HepG2 (cell line): Measurements from ENCODE around the gene LMNA. TPM values are rescaled to one million over a fixed set of nuclear protein-coding genes. Genes with fewer than 3 reads are reported as not detected.

Experiments
- ATAC-seq: fragments of 200-7000 bp; cut with Tn5 transposase; 3 replicates; pipeline ENCODE4 v1.9.1; 2020; ENCODE audit warnings: mild to moderate bottlenecking, moderate library complexity
- BruUV-seq: library from RNA; stranded (reverse); fragments of 400-500 nt; replicated peaks from 2 replicates; lab custom pipeline; 2021; lab: Mats Ljungman, UMichigan
- CTCF ChIA-PET: fragments of 300-600 bp; formaldehyde crosslinking; extraction: SDS; loops from one replicate; lab custom pipeline; 2021; ENCODE audit warnings: low total read pairs, inconsistent platforms, low intra/inter-chr PET ratio; lab: Yijun Ruan, JAX
- POLR2A ChIA-PET: fragments of 350-600 bp; sonication (Branson Sonifier 250); formaldehyde crosslinking; loops from one replicate; lab custom pipeline; 2020; ENCODE audit warnings: antibody characterized with exemption, inconsistent platforms; lab: Yijun Ruan, JAX
- DNase-seq: peaks from one replicate; pipeline ENCODE4 v3.0.0-alpha.2; 2015; ENCODE audit warnings: low spot score
- FAIRE-seq: peaks from 3 replicates; lab custom pipeline; 2011; peaks lifted over from hg19 to GRCh38; lab: Jason Lieb, UNC
- H2AFZ ChIP-seq: one replicate; pipeline ENCODE4 v1.6.1; 2011; ENCODE audit warnings: low read length, inconsistent platforms
- H3K27ac ChIP-seq: fragments of 300-600 bp; 3 replicates; pipeline ENCODE4 v1.8.0; 2011; ENCODE audit warnings: mixed run types, mild to moderate bottlenecking, mixed read lengths, low read length, inconsistent platforms; ENCODE audit not compliant: insufficient read depth; ENCODE audit errors: extremely low read length
- H3K27me3 ChIP-seq, 2 experiments: fragments of 200-600 bp in 1 of 2; 2 replicates in 1 of 2; 3 replicates in 1 of 2; pipeline versions ENCODE4 v1.6.0 to v1.8.0; 2011; ENCODE audit warnings: low read length in 2 of 2, mild to moderate bottlenecking in 2 of 2, moderate library complexity in 2 of 2, inconsistent platforms in 1 of 2; ENCODE audit not compliant: insufficient read depth in 2 of 2, control insufficient read depth in 1 of 2
- H3K36me3 ChIP-seq, 2 experiments: fragments of 200-600 bp in 1 of 2; replicated peaks in 1 of 2; 2 replicates in 1 of 2; 3 replicates in 1 of 2; pipeline versions ENCODE4 v1.5.1 to v1.8.0; 2011; ENCODE audit warnings: low read length in 2 of 2, inconsistent platforms in 1 of 2; ENCODE audit not compliant: insufficient read depth in 2 of 2, control insufficient read depth in 1 of 2
- H3K4me1 ChIP-seq: 2 replicates; pipeline ENCODE4 v1.5.1; 2012; ENCODE audit warnings: low read length, inconsistent platforms; ENCODE audit not compliant: insufficient read depth
- H3K4me2 ChIP-seq: 2 replicates; pipeline ENCODE4 v1.6.0; 2011; ENCODE audit warnings: low read depth, low read length, inconsistent platforms
- H3K4me3 ChIP-seq, 3 experiments: fragments of 200-600 bp in 1 of 3; sonication (generic), shearing (Covaris generic) in 1 of 3; replicated peaks in 1 of 3; 2 replicates each; pipeline ENCODE4 v1.5.1; 2011 to 2016; ENCODE audit warnings: low read length in 3 of 3, inconsistent platforms in 2 of 3, low read depth in 2 of 3, mild to moderate bottlenecking in 2 of 3, control low read depth in 1 of 3, mixed read lengths in 1 of 3; ENCODE audit not compliant: insufficient read depth in 1 of 3
- H3K79me2 ChIP-seq: one replicate; pipeline ENCODE4 v1.6.1; 2011; ENCODE audit warnings: low read length, inconsistent platforms; ENCODE audit not compliant: insufficient read depth
- H3K9ac ChIP-seq: 2 replicates; pipeline ENCODE4 v1.6.0; 2011; ENCODE audit warnings: mild to moderate bottlenecking, low read depth, low read length, inconsistent platforms; ENCODE audit not compliant: insufficient read depth
- H3K9me3 ChIP-seq: 2 replicates; pipeline ENCODE4 v1.5.1; 2012; ENCODE audit warnings: mild to moderate bottlenecking, low read length
- H4K20me1 ChIP-seq: 2 replicates; pipeline ENCODE4 v1.6.0; 2011; ENCODE audit warnings: inconsistent platforms, mild to moderate bottlenecking, low read length, moderate library complexity; ENCODE audit not compliant: insufficient read depth
- NR2C2 ChIP-seq: sonication (generic); formaldehyde crosslinking; IDR thresholded peaks from 2 replicates; pipeline ENCODE4 v1.4.0; 2020; ENCODE audit warnings: missing genetic modification reagents, mild to moderate bottlenecking, moderate library complexity, borderline replicate concordance
- NR2F6 ChIP-seq, 2 experiments: IDR thresholded peaks; 2 replicates each; pipeline ENCODE4 v1.6.1; 2016; ENCODE audit warnings: antibody characterized with exemption in 1 of 2, mild to moderate bottlenecking in 1 of 2
- POLR2AphosphoS2 ChIP-seq: IDR thresholded peaks from 2 replicates; pipeline ENCODE4 v1.6.1; 2011; ENCODE audit warnings: low read depth, low read length, improper control_type of control experiment
- ZBTB42 ChIP-seq: sonication (generic); formaldehyde crosslinking; IDR thresholded peaks from 2 replicates; pipeline ENCODE4 v1.5.0; 2020; ENCODE audit warnings: mild to moderate bottlenecking, missing genetic modification reagents
- ZBTB7B ChIP-seq: sonication (generic); formaldehyde crosslinking; IDR thresholded peaks from 2 replicates; pipeline ENCODE4 v1.4.0; 2020; ENCODE audit warnings: missing genetic modification reagents
- ZNF296 ChIP-seq: sonication (generic); formaldehyde crosslinking; conservative IDR thresholded peaks from 2 replicates; pipeline ENCODE4 v1.5.0; 2020; ENCODE audit warnings: mild to moderate bottlenecking, missing genetic modification reagents
- ZNF510 ChIP-seq: sonication (generic); formaldehyde crosslinking; IDR thresholded peaks from 2 replicates; pipeline ENCODE4 v1.4.0; 2020; ENCODE audit warnings: low read depth, mild to moderate bottlenecking, missing genetic modification reagents
- WGBS: methylation state at CpG from one replicate; pipeline ENCODE4 v1.1.6; 2017; ENCODE audit warnings: low lambda C conversion rate; 5-methylcytosine and 5-hydroxymethylcytosine counted together
- in situ Hi-C: cut with HindIII; loops from 2 replicates; pipeline ENCODE4 v1.10.0; 2017; ENCODE audit warnings: low pct_unique_long_range_greater_than_20kb; ENCODE audit not compliant: extremely low pct_ligation_motif_present
- intact Hi-C: fragments of 100-400 bp; cut with micrococcal nuclease; formaldehyde crosslinking; loops from one replicate; pipeline ENCODE4 v1.10.0; 2022; ENCODE audit not compliant: unreplicated experiment
- polyA plus RNA-seq, 8 experiments: library from polyadenylated mRNA; depleted of rRNA in 3 of 8; stranded (reverse) in 7 of 8; unstranded in 1 of 8; fragments of >200 nt; fragmentation: Illumina TruSeq in 4 of 8; extraction: Trizol in 4 of 8; gene quantifications; 2 replicates each; pipeline versions ENCODE4 v1.2.1 to v1.2.3, GENCODE V29; 2011 to 2016; ENCODE audit warnings: low read depth in 4 of 8, missing spikeins in 1 of 8, mixed read lengths in 1 of 8; ENCODE audit not compliant: insufficient read depth in 1 of 8
- total RNA-seq, 5 experiments: library from RNA; depleted of rRNA; stranded (reverse); fragments of >200 nt; fragmentation: Illumina TruSeq; extraction: Trizol; gene quantifications; 2 replicates each; pipeline ENCODE4 v1.2.3, GENCODE V29; 2016; ENCODE audit warnings: low read depth in 1 of 5
- TF ChIP-seq, protein P1 (sequence below): sonication (generic); formaldehyde crosslinking; IDR thresholded peaks from 2 replicates; pipeline ENCODE4 v1.4.0; 2020; ENCODE audit warnings: low read depth, mild to moderate bottlenecking, missing genetic modification reagents
- TF ChIP-seq, protein P2 (sequence below): sonication (generic); formaldehyde crosslinking; IDR thresholded peaks from 2 replicates; pipeline ENCODE4 v1.4.0; 2020; ENCODE audit warnings: low read depth, mild to moderate bottlenecking, missing genetic modification reagents
- TF ChIP-seq, protein P3 (sequence below): sonication (generic); formaldehyde crosslinking; IDR thresholded peaks from 2 replicates; pipeline ENCODE4 v1.4.0; 2020; ENCODE audit warnings: mild to moderate bottlenecking, missing genetic modification reagents, borderline replicate concordance
- TF ChIP-seq, protein P4 (sequence below): sonication (generic); formaldehyde crosslinking; conservative IDR thresholded peaks from 2 replicates; pipeline ENCODE4 v1.4.0; 2020; ENCODE audit warnings: missing genetic modification reagents

The LMNA gene
- total and polyA plus RNA-seq, 2 of the 13 experiments (the other 11 are each of a cell fraction or from before 2014, with no cell fraction given) = 107 to 225 TPM

DNA sequence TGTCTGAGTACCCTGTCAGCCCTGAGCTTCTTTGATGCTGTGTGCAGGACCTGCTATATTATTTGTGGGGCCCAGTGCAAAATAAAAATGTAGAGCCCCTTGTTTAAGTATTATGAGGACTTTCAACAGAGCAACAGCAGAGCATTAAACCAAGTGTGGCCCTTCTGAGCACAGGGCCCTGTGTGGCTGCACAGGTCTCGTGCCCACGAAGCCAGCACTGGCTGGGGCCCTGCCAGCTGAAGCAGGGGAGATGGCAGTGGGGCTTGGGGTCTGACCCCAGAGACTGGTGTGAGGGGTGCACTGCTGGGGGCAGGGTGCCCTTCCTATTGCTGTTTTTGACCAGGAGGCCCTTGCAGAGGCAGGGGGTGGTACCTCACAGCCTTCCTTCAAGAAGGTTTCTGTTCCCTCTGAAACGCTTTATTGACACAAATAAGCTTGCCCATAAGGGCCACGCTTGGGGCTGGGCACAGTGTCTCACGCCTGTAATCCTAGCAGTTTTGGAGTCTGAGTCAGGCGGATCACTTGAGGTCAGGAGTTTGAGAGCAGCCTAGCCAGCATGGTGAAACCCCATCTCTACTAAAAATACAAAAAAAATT lies 36.7 kb downstream of the LMNA start:
- no peak overlapping the region for H3K9ac ChIP-seq
- in situ Hi-C loops = no loop called here
- H3K36me3 ChIP-seq = no peaks in the 10 kb centered on the region
- POLR2A ChIA-PET = interaction anchor here (1.0 to 2.1 kb wide), 6 partner anchors 22 to 217 kb away, joined by 3 to 12 read pairs (median 4); partner anchors contain the start of genes KHDC4, PMF1 and SMG5
- H3K4me1 ChIP-seq = peaks cover 65% of the 10 kb centered on the region
- peak overlapping the region; percentile 70 for H3K4me2 ChIP-seq
- H2AFZ ChIP-seq = no peak overlapping the region
- CTCF ChIA-PET = no interaction called here
- peaks cover 0 to 23% of the 10 kb centered on the region in 2 experiments; a peak in 3 of 5 replicates for H3K27me3 ChIP-seq
- WGBS = 9% methylated on average over 5 of the region's 6 CpGs
- DNase-seq (no peak), ATAC-seq (peak; percentile 11), FAIRE-seq (no peak)
- H4K20me1 ChIP-seq = no peaks in the 10 kb centered on the region
- no peak overlapping the region for H3K27ac ChIP-seq
- BruUV-seq = no TSS peak
- intact Hi-C loops = no loop called here
- H3K9me3 ChIP-seq = no peaks in the 10 kb centered on the region
- no peaks in the 10 kb centered on the region for H3K79me2 ChIP-seq
- H3K4me3 ChIP-seq = peak overlapping the region in 1 of 3 experiments; percentile 41; a peak in 1 of 6 replicates
- TF ChIP-seq ZNF296 (CRISPR knock-in tag) (no peak), ZBTB42 (CRISPR knock-in tag) (no peak), ZBTB7B (CRISPR knock-in tag) (no peak), NR2F6 (IDR thresholded peaks at IDR 0.05) (no peak), NR2F6 (CRISPR knock-in tag; IDR thresholded peaks at IDR 0.05) (no peak), ZNF510 (no peak), NR2C2 (CRISPR knock-in tag) (no peak), POLR2AphosphoS2 (no peak)
- TF ChIP-seq, protein P1, sequence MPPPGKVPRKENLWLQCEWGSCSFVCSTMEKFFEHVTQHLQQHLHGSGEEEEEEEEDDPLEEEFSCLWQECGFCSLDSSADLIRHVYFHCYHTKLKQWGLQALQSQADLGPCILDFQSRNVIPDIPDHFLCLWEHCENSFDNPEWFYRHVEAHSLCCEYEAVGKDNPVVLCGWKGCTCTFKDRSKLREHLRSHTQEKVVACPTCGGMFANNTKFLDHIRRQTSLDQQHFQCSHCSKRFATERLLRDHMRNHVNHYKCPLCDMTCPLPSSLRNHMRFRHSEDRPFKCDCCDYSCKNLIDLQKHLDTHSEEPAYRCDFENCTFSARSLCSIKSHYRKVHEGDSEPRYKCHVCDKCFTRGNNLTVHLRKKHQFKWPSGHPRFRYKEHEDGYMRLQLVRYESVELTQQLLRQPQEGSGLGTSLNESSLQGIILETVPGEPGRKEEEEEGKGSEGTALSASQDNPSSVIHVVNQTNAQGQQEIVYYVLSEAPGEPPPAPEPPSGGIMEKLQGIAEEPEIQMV (CRISPR knock-in tag) = no peak
- TF ChIP-seq, protein P2, sequence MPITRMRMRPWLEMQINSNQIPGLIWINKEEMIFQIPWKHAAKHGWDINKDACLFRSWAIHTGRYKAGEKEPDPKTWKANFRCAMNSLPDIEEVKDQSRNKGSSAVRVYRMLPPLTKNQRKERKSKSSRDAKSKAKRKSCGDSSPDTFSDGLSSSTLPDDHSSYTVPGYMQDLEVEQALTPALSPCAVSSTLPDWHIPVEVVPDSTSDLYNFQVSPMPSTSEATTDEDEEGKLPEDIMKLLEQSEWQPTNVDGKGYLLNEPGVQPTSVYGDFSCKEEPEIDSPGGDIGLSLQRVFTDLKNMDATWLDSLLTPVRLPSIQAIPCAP (CRISPR knock-in tag) = no peak
- TF ChIP-seq, protein P3, sequence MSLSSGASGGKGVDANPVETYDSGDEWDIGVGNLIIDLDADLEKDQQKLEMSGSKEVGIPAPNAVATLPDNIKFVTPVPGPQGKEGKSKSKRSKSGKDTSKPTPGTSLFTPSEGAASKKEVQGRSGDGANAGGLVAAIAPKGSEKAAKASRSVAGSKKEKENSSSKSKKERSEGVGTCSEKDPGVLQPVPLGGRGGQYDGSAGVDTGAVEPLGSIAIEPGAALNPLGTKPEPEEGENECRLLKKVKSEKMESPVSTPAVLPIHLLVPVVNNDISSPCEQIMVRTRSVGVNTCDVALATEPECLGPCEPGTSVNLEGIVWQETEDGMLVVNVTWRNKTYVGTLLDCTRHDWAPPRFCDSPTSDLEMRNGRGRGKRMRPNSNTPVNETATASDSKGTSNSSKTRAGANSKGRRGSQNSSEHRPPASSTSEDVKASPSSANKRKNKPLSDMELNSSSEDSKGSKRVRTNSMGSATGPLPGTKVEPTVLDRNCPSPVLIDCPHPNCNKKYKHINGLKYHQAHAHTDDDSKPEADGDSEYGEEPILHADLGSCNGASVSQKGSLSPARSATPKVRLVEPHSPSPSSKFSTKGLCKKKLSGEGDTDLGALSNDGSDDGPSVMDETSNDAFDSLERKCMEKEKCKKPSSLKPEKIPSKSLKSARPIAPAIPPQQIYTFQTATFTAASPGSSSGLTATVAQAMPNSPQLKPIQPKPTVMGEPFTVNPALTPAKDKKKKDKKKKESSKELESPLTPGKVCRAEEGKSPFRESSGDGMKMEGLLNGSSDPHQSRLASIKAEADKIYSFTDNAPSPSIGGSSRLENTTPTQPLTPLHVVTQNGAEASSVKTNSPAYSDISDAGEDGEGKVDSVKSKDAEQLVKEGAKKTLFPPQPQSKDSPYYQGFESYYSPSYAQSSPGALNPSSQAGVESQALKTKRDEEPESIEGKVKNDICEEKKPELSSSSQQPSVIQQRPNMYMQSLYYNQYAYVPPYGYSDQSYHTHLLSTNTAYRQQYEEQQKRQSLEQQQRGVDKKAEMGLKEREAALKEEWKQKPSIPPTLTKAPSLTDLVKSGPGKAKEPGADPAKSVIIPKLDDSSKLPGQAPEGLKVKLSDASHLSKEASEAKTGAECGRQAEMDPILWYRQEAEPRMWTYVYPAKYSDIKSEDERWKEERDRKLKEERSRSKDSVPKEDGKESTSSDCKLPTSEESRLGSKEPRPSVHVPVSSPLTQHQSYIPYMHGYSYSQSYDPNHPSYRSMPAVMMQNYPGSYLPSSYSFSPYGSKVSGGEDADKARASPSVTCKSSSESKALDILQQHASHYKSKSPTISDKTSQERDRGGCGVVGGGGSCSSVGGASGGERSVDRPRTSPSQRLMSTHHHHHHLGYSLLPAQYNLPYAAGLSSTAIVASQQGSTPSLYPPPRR (CRISPR knock-in tag) = no peak
- TF ChIP-seq, protein P4, sequence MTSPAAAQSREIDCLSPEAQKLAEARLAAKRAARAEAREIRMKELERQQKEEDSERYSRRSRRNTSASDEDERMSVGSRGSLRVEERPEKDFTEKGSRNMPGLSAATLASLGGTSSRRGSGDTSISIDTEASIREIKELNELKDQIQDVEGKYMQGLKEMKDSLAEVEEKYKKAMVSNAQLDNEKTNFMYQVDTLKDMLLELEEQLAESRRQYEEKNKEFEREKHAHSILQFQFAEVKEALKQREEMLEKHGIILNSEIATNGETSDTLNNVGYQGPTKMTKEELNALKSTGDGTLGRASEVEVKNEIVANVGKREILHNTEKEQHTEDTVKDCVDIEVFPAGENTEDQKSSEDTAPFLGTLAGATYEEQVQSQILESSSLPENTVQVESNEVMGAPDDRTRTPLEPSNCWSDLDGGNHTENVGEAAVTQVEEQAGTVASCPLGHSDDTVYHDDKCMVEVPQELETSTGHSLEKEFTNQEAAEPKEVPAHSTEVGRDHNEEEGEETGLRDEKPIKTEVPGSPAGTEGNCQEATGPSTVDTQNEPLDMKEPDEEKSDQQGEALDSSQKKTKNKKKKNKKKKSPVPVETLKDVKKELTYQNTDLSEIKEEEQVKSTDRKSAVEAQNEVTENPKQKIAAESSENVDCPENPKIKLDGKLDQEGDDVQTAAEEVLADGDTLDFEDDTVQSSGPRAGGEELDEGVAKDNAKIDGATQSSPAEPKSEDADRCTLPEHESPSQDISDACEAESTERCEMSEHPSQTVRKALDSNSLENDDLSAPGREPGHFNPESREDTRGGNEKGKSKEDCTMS (CRISPR knock-in tag) = no peak
